Hepatocyte (in vitro differentiated cells): ENCODE data around the gene CORIN.

Experiments used
- CTCF ChIP-seq: fragments of 200-600 bp; sonication (generic); IDR thresholded peaks from 2 replicates; pipeline ENCODE4 v1.5.1; 2016; ENCODE audit warnings: antibody characterized with exemption, mild to moderate bottlenecking; ENCODE audit not compliant: poor library complexity
- EZH2 ChIP-seq: fragments of 200-600 bp; sonication (generic); IDR thresholded peaks from 2 replicates; pipeline ENCODE4 v1.6.1; 2016; ENCODE audit warnings: antibody characterized with exemption, mild to moderate bottlenecking, borderline replicate concordance

DNA sequence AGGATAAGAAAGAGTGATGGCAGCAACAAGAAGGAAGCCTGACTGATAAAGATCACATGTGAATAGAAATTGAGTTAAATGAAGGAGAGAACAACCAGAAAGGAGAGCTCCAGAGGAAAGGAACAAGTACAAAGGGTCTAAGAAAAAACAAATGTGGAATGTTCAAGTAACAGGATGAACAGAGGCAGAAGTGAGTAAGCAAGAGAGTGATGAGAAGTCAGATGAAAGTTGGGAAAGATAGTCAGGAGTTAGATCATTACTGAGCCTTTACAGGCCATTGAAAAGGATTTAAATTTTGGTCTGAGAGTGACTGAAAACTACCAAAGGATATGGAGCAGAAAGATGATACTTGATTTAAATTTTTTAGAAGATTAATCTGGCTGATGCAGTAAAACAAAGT lies 38.4 kb upstream of the CORIN start:
- no peak for TF ChIP-seq CTCF
- no peak for TF ChIP-seq EZH2
